Lower leg skin (tissue), 4 donors: ENCODE data around the gene SMG6. TPM values are rescaled to one million over a fixed set of nuclear protein-coding genes. Genes with fewer than 3 reads are reported as not detected.

ENCODE experiments used
- DNase-seq, 2 donors: peaks; one replicate each; pipeline ENCODE4 v3.0.0-alpha.2; 2019; ENCODE audit warnings: low spot score in 2 of 2
- H3K4me3 ChIP-seq: fragments of 200-600 bp; sonication (generic); 2 replicates; pipeline ENCODE4 v1.5.1; 2017; ENCODE audit warnings: mild to moderate bottlenecking, low read depth; ENCODE audit not compliant: poor library complexity, severe bottlenecking
- CTCF ChIP-seq, 3 donors: fragments of 450-650 bp; IDR thresholded peaks; one replicate each; pipeline ENCODE4 v1.5.1; 2016; ENCODE audit warnings: antibody characterized with exemption in 3 of 3, mild to moderate bottlenecking in 3 of 3, moderate library complexity in 2 of 3
- POLR2A ChIP-seq, 2 donors: fragments of 450-650 bp; IDR thresholded peaks; one replicate each; pipeline ENCODE4 v1.6.1; 2016 to 2017; ENCODE audit warnings: antibody characterized with exemption in 2 of 2, mild to moderate bottlenecking in 1 of 2, moderate library complexity in 1 of 2
- WGBS, 2 donors: methylation state at CpG; one replicate each; pipeline ENCODE4 v1.1.5; 2018; 5-methylcytosine and 5-hydroxymethylcytosine counted together
- intact Hi-C: fragments of 100-400 bp; cut with DNase I; formaldehyde crosslinking; loops from one replicate; pipeline ENCODE4 v1.15.0; 2023; ENCODE audit warnings: low total_unique reads
- total RNA-seq, 4 donors: library from RNA; depleted of rRNA; stranded (reverse); fragments of >200 nt; gene quantifications; one replicate each; pipeline ENCODE4 v1.1.0, GENCODE V29; 2016

SMG6 gene
- total RNA-seq, 4 donors from 2014 or later, result 22.5 to 54.6 (median 29.5) TPM

- no peak overlapping the region for H3K4me3 ChIP-seq
- TF ChIP-seq CTCF (IDR thresholded peaks at IDR 0.05), result no peak
- no peak for TF ChIP-seq POLR2A (IDR thresholded peaks at IDR 0.05)
- 93 to 94% methylated on average over 5 of the region's 5 CpGs for WGBS, 2 donors
- DNase-seq, result no peak
- intact Hi-C loops, result no loop called here
These were observed 9.2 kb upstream of the SMG6 start for GRCh38 chr17:2312736-2313135.

GRCh38 chr17:2309338-2310154 lies 6.0 kb upstream of the SMG6 start:
- 65 to 72% methylated on average over 6 of the region's 6 CpGs for WGBS, 2 donors
- intact Hi-C loops, result no loop called here
- DNase-seq, result no peak
- no peak overlapping the region for H3K4me3 ChIP-seq
- TF ChIP-seq POLR2A (IDR thresholded peaks at IDR 0.05), result no peak
- no peak for TF ChIP-seq CTCF (IDR thresholded peaks at IDR 0.05)

GRCh38 chr17:2304931-2305330 lies 1.3 kb upstream of the SMG6 start:
- WGBS, 2 donors, result 86 to 88% methylated on average over 4 of the region's 4 CpGs
- intact Hi-C loops, result no loop called here
- TF ChIP-seq POLR2A (IDR thresholded peaks at IDR 0.05) (no peak), CTCF (IDR thresholded peaks at IDR 0.05) (no peak)
- H3K4me3 ChIP-seq, result no peak overlapping the region
- DNase-seq, result no peak

GRCh38 chr17:2302778-2303203 lies 794 bp downstream of the SMG6 start:
- peak overlapping the region; percentile 95 for H3K4me3 ChIP-seq
- DNase-seq, result no peak
- 1 to 2% methylated on average over 12 of the region's 12 CpGs for WGBS, 2 donors
- TF ChIP-seq POLR2A (IDR thresholded peaks at IDR 0.05), result no peak
- TF ChIP-seq CTCF (IDR thresholded peaks at IDR 0.05), result no peak
- intact Hi-C loops, result no loop called here

GRCh38 chr17:2299756-2300155 lies 3.8 kb downstream of the SMG6 start:
- WGBS, 2 donors, result 94% methylated on average over 22 of the region's 22 CpGs
- no peak for DNase-seq
- no peak overlapping the region for H3K4me3 ChIP-seq
- intact Hi-C loops, result no loop called here
- no peak for TF ChIP-seq CTCF (IDR thresholded peaks at IDR 0.05)
- no peak for TF ChIP-seq POLR2A (IDR thresholded peaks at IDR 0.05)

GRCh38 chr17:2299136-2299535 lies 4.4 kb downstream of the SMG6 start:
- TF ChIP-seq CTCF (IDR thresholded peaks at IDR 0.05) (no peak), POLR2A (IDR thresholded peaks at IDR 0.05) (no peak)
- 92 to 94% methylated on average over 12 of the region's 12 CpGs for WGBS, 2 donors
- no peak overlapping the region for H3K4me3 ChIP-seq
- intact Hi-C loops, result no loop called here
- DNase-seq, result no peak
